IMR-90 (cell line): ENCODE measurements around the gene TBC1D12. TPM values are rescaled to one million over a fixed set of nuclear protein-coding genes. Genes with fewer than 3 reads are reported as not detected.

Source experiments
- ATAC-seq: fragments of 200-7000 bp; cut with Tn5 transposase; 2 replicates; pipeline ENCODE4 v1.9.1; 2020; ENCODE audit warnings: low read depth, mild to moderate bottlenecking, moderate library complexity
- BruUV-seq: library from RNA; stranded (reverse); fragments of 400-500 nt; replicated peaks from 2 replicates; lab custom pipeline; 2021; lab: Mats Ljungman, UMichigan
- CTCF ChIA-PET: fragments of 300-600 bp; formaldehyde crosslinking; extraction: SDS; loops from one replicate; lab custom pipeline; 2021; ENCODE audit warnings: antibody characterized with exemption; lab: Yijun Ruan, JAX
- POLR2A ChIA-PET: fragments of 300-600 bp; sonication (Branson Sonifier 250); formaldehyde crosslinking; loops from one replicate; lab custom pipeline; 2022; ENCODE audit warnings: antibody characterized with exemption; ENCODE audit not compliant: unreplicated experiment; lab: Charles Lee
- DNase-seq: peaks from one replicate; pipeline ENCODE4 v3.0.0; 2013
- H2AFZ ChIP-seq: replicated peaks from 2 replicates; pipeline ENCODE3; 2013; ENCODE audit warnings: low read length, mild to moderate bottlenecking; ENCODE audit not compliant: poor library complexity
- H2AK5ac ChIP-seq: 2 replicates; pipeline ENCODE4 v1.6.1; 2013; ENCODE audit warnings: low read depth, low read length, inconsistent platforms
- H2AK9ac ChIP-seq: replicated peaks from 2 replicates; pipeline ENCODE3; 2013; ENCODE audit warnings: mild to moderate bottlenecking, low read depth, low read length, moderate library complexity; ENCODE audit not compliant: poor library complexity
- H2BK120ac ChIP-seq: 2 replicates; pipeline ENCODE4 v1.6.1; 2013; ENCODE audit warnings: low read depth, low read length, inconsistent platforms
- H2BK15ac ChIP-seq: 3 replicates; pipeline ENCODE4 v1.6.1; 2013; ENCODE audit warnings: low read depth, low read length, inconsistent platforms
- H2BK20ac ChIP-seq: 2 replicates; pipeline ENCODE4 v1.6.1; 2013; ENCODE audit warnings: low read depth, mild to moderate bottlenecking, inconsistent platforms, low read length, moderate library complexity
- H2BK5ac ChIP-seq: 2 replicates; pipeline ENCODE4 v1.6.1; 2013; ENCODE audit warnings: mild to moderate bottlenecking, low read depth, low read length, inconsistent platforms; ENCODE audit not compliant: poor library complexity, severe bottlenecking
- H3K14ac ChIP-seq: replicated peaks from 2 replicates; pipeline ENCODE4 v1.6.1; 2013; ENCODE audit warnings: low read depth, low read length, inconsistent platforms
- H3K18ac ChIP-seq: 2 replicates; pipeline ENCODE4 v1.6.1; 2013; ENCODE audit warnings: low read depth, low read length, control low read depth
- H3K23ac ChIP-seq: 2 replicates; pipeline ENCODE4 v1.6.1; 2013; ENCODE audit warnings: low read depth, low read length, inconsistent platforms
- H3K27ac ChIP-seq: 2 replicates; pipeline ENCODE4 v1.5.1; 2013; ENCODE audit warnings: mild to moderate bottlenecking, control low read depth, low read length; ENCODE audit not compliant: insufficient read depth
- H3K27me3 ChIP-seq: 2 replicates; pipeline ENCODE4 v1.6.1; 2013; ENCODE audit warnings: low read length; ENCODE audit not compliant: control insufficient read depth, insufficient read depth
- H3K36me3 ChIP-seq: 2 replicates; pipeline ENCODE4 v1.6.1; 2013; ENCODE audit warnings: low read length, mixed read lengths; ENCODE audit not compliant: control insufficient read depth, insufficient read depth
- H3K4ac ChIP-seq: 2 replicates; pipeline ENCODE4 v1.6.1; 2013; ENCODE audit warnings: low read depth, low read length, inconsistent platforms
- H3K4me1 ChIP-seq: 2 replicates; pipeline ENCODE4 v1.6.1; 2013; ENCODE audit warnings: low read length, mixed read lengths; ENCODE audit not compliant: control insufficient read depth, insufficient read depth
- H3K4me2 ChIP-seq: 2 replicates; pipeline ENCODE4 v1.6.1; 2013; ENCODE audit warnings: low read depth, mild to moderate bottlenecking, control low read depth, low read length, moderate library complexity
- H3K4me3 ChIP-seq: 2 replicates; pipeline ENCODE4 v1.5.1; 2013; ENCODE audit warnings: low read depth, mild to moderate bottlenecking, control low read depth, low read length, moderate library complexity; ENCODE audit not compliant: insufficient read depth
- H3K56ac ChIP-seq: 2 replicates; pipeline ENCODE4 v1.6.1; 2013; ENCODE audit warnings: low read length, inconsistent platforms; ENCODE audit not compliant: insufficient read depth; ENCODE audit errors: extremely low read depth
- H3K79me1 ChIP-seq, 2 experiments: 2 replicates each; pipeline ENCODE4 v1.6.1; 2013; ENCODE audit warnings: low read length in 2 of 2, inconsistent platforms in 1 of 2, low read depth in 1 of 2
- H3K9ac ChIP-seq: 2 replicates; pipeline ENCODE4 v1.6.1; 2013; ENCODE audit warnings: low read depth, low read length, control low read depth
- H3K9me1 ChIP-seq: 2 replicates; pipeline ENCODE4 v1.6.1; 2013; ENCODE audit warnings: low read length, inconsistent platforms; ENCODE audit not compliant: insufficient read depth
- H3K9me3 ChIP-seq: 2 replicates; pipeline ENCODE4 v1.6.1; 2013; ENCODE audit warnings: low read length; ENCODE audit not compliant: control insufficient read depth, insufficient read depth
- H4K20me1 ChIP-seq: 2 replicates; pipeline ENCODE4 v1.6.1; 2013; ENCODE audit warnings: low read length, inconsistent platforms; ENCODE audit not compliant: insufficient read depth
- H4K5ac ChIP-seq: 2 replicates; pipeline ENCODE4 v1.6.1; 2013; ENCODE audit warnings: mild to moderate bottlenecking, low read depth, low read length, control low read depth
- H4K8ac ChIP-seq, 2 experiments: 2 replicates each; pipeline ENCODE4 v1.6.1; 2013; ENCODE audit warnings: low read depth in 2 of 2, low read length in 2 of 2, control low read depth in 1 of 2, inconsistent platforms in 1 of 2
- H4K91ac ChIP-seq: 2 replicates; pipeline ENCODE4 v1.6.1; 2013; ENCODE audit warnings: low read depth, low read length, inconsistent platforms; ENCODE audit not compliant: insufficient read depth
- BHLHE40 ChIP-seq: fragments of 150-350 bp; IDR thresholded peaks from 2 replicates; pipeline ENCODE4 v1.6.1; 2016; ENCODE audit warnings: mild to moderate bottlenecking, low read depth, low read length
- CEBPB ChIP-seq: IDR thresholded peaks from 2 replicates; pipeline ENCODE4 v1.6.1; 2012; ENCODE audit warnings: low read depth, low read length, improper control_type of control experiment
- CHD1 ChIP-seq: IDR thresholded peaks from 2 replicates; pipeline ENCODE4 v1.6.1; 2012; ENCODE audit warnings: low read depth, low read length, improper control_type of control experiment
- ELK1 ChIP-seq: fragments of 150-350 bp; IDR thresholded peaks from 2 replicates; pipeline ENCODE4 v1.6.1; 2016; ENCODE audit warnings: low read depth, mild to moderate bottlenecking, low read length, moderate library complexity, borderline replicate concordance
- FOS ChIP-seq: fragments of 150-350 bp; IDR thresholded peaks from 2 replicates; pipeline ENCODE4 v1.6.1; 2016; ENCODE audit warnings: low read depth, low read length
- MAFK ChIP-seq: IDR thresholded peaks from 2 replicates; pipeline ENCODE4 v1.6.1; 2012; ENCODE audit warnings: low read depth, low read length, improper control_type of control experiment
- MAZ ChIP-seq: IDR thresholded peaks from 2 replicates; pipeline ENCODE4 v1.6.1; 2012; ENCODE audit warnings: low read depth, mild to moderate bottlenecking, low read length, improper control_type of control experiment, moderate library complexity, borderline replicate concordance
- NFE2L2 ChIP-seq: fragments of 150-350 bp; IDR thresholded peaks from 2 replicates; pipeline ENCODE4 v1.6.1; 2016; ENCODE audit warnings: low read depth, mild to moderate bottlenecking, low read length
- POLR2A ChIP-seq: IDR thresholded peaks from 2 replicates; pipeline ENCODE4 v1.6.1; 2012; ENCODE audit warnings: mild to moderate bottlenecking, low read depth, low read length
- RAD21 ChIP-seq: IDR thresholded peaks from 2 replicates; pipeline ENCODE4 v1.6.1; 2012; ENCODE audit warnings: low read length, improper control_type of control experiment
- RCOR1 ChIP-seq: IDR thresholded peaks from 2 replicates; pipeline ENCODE4 v1.6.1; 2012; ENCODE audit warnings: mild to moderate bottlenecking, low read length, improper control_type of control experiment; ENCODE audit not compliant: insufficient replicate concordance
- RFX5 ChIP-seq: IDR thresholded peaks from 2 replicates; pipeline ENCODE4 v1.8.0; 2012; ENCODE audit warnings: low read depth, mild to moderate bottlenecking, low read length, moderate library complexity
- USF2 ChIP-seq: fragments of 150-350 bp; IDR thresholded peaks from 2 replicates; pipeline ENCODE4 v1.6.1; 2017; ENCODE audit warnings: mild to moderate bottlenecking, antibody characterized with exemption, low read length, low read depth
- dilution Hi-C: fragments of 300-500 bp; cut with HindIII; formaldehyde crosslinking; loops from one replicate; pipeline ENCODE4 v1.14.3; 2018; ENCODE audit warnings: low sequenced_read_pairs; ENCODE audit not compliant: unreplicated experiment
- in situ Hi-C: fragments of 300-500 bp; cut with MboI; formaldehyde crosslinking; loops from 3 replicates; pipeline ENCODE4 v1.14.3; 2019; ENCODE audit warnings: low sequenced_read_pairs, inconsistent platforms, mixed read lengths
- intact Hi-C: fragments of 100-400 bp; cut with micrococcal nuclease; formaldehyde crosslinking; loops from 2 replicates; pipeline ENCODE4 v1.10.0; 2022
- polyA plus RNA-seq, 3 experiments: library from polyadenylated mRNA; depleted of rRNA; stranded (reverse); fragments of >200 nt; gene quantifications; 2 replicates each; pipeline ENCODE4 v1.2.3, GENCODE V29; 2012; ENCODE audit warnings: low replicate concordance in 1 of 3
- total RNA-seq: library from RNA; depleted of rRNA; stranded (reverse); fragments of >200 nt; gene quantifications from 2 replicates; pipeline ENCODE4 v1.2.3, GENCODE V29; 2012

The TBC1D12 gene
- total and polyA plus RNA-seq, 2 of the 4 experiments (the other 2 are of a cell fraction): 1.9 to 5.4 TPM

- TF ChIP-seq RAD21: no peak
These were observed 37.0 kb downstream of the TBC1D12 start (continued) for GRCh38 chr10:94439275-94439861.

GRCh38 chr10:94440096-94440495 lies 37.8 kb downstream of the TBC1D12 start:
- no peak overlapping the region for H3K4ac ChIP-seq
- no peaks in the 10 kb centered on the region for H3K27me3 ChIP-seq
- no peak overlapping the region for H2BK15ac ChIP-seq
- no peak overlapping the region for H2BK20ac ChIP-seq
- H3K4me1 ChIP-seq: no peaks in the 10 kb centered on the region; the same call in 1 of the 2 replicates
- no peak overlapping the region for H3K23ac ChIP-seq
- H4K91ac ChIP-seq: no peak overlapping the region
- no peak overlapping the region for H3K4me3 ChIP-seq
- H2BK5ac ChIP-seq: no peak overlapping the region
- intact Hi-C loops (loop anchor here (5.0 to 10.0 kb wide), 2 partner anchors 93 to 615 kb away; no protein-coding TSS in a partner anchor), in situ Hi-C loops (loop anchor here (25.0 kb wide), 2 partner anchors 378 to 528 kb away; no protein-coding TSS in a partner anchor), dilution Hi-C loops (no loop called here)
- no peak overlapping the region for H4K5ac ChIP-seq
- no peak overlapping the region for H3K9ac ChIP-seq
- no peak for DNase-seq
- H4K20me1 ChIP-seq: peaks cover 4% of the 10 kb centered on the region; the same call in 1 of the 2 replicates
- no peaks in the 10 kb centered on the region; the same call in 1 of the 2 replicates for H3K9me1 ChIP-seq
- no peak overlapping the region for H2AK9ac ChIP-seq
- peaks cover 2% of the 10 kb centered on the region; the same call in 1 of the 2 replicates for H3K9me3 ChIP-seq
- no peaks in the 10 kb centered on the region for H3K36me3 ChIP-seq
- H2BK120ac ChIP-seq: no peak overlapping the region
- H3K18ac ChIP-seq: no peak overlapping the region
- TF ChIP-seq MAFK (no peak), NFE2L2 (no peak), RCOR1 (no peak), BHLHE40 (no peak), POLR2A (no peak), USF2 (no peak), RFX5 (no peak), CEBPB (no peak), ELK1 (no peak), MAZ (no peak), CHD1 (no peak), FOS (no peak)
- no peak overlapping the region for H3K27ac ChIP-seq
- H2AK5ac ChIP-seq: no peak overlapping the region
- ChIA-PET POLR2A (interaction anchor here (0.6 kb wide), 1 partner anchor 41 kb away, joined by 3 read pairs; no protein-coding TSS in a partner anchor), CTCF (interaction anchor here (1.2 to 1.3 kb wide), 2 partner anchors 78 to 82 kb away, joined by 3 read pairs; no protein-coding TSS in a partner anchor)
- no peak overlapping the region for H4K8ac ChIP-seq
- peaks cover 0 to 10% of the 10 kb centered on the region in 2 experiments; a peak in 3 of 4 replicates for H3K79me1 ChIP-seq
- BruUV-seq: no TSS peak
- H2AFZ ChIP-seq: no peak overlapping the region
- no peak overlapping the region for H3K4me2 ChIP-seq
- H3K56ac ChIP-seq: no peak overlapping the region
- ATAC-seq: no peak
- H3K14ac ChIP-seq: no peak overlapping the region
